H1 (cell line): ENCODE measurements around the gene GTPBP6. TPM values are rescaled to one million over a fixed set of nuclear protein-coding genes. Genes with fewer than 3 reads are reported as not detected.

ENCODE experiments used
- HDAC2 ChIP-seq, 2 experiments: fragments of 300-600 bp in 1 of 2; sonication (generic) in 1 of 2; IDR thresholded peaks; 2 replicates each; pipeline ENCODE4 v1.6.1; 2011 to 2012; ENCODE audit warnings: low read depth in 2 of 2, low read length in 2 of 2, mild to moderate bottlenecking in 2 of 2, moderate library complexity in 2 of 2, borderline replicate concordance in 1 of 2, inconsistent platforms in 1 of 2
- polyA plus RNA-seq, 7 experiments: library from polyadenylated mRNA; depleted of rRNA in 3 of 7; stranded (reverse) in 5 of 7; unstranded in 2 of 7; fragments of >200 nt in 5 of 7; fragments of 200-250 nt in 2 of 7; gene quantifications; 1 replicate in 5 of 7; 2 replicates in 1 of 7; 4 replicates in 1 of 7; pipeline versions ENCODE4 v1.2.1 to v1.2.3, GENCODE V29; 2011 to 2013; ENCODE audit warnings: missing spikeins in 2 of 7, mixed read lengths in 2 of 7
- total RNA-seq: library from RNA; stranded (reverse); fragmentation: NEBNext Ultra II Directional; extraction: Animal tissue kit (Norgen Biotek cat#: 25700); gene quantifications from 2 replicates; pipeline ENCODE4 v1.2.1, GENCODE V29; 2021

GTPBP6 gene
- total and polyA plus RNA-seq, 2 of the 8 experiments (the other 6 are each of a cell fraction or from before 2014, with no cell fraction given) = 33.9 to 57.1 TPM

- peak in 1 of 2 experiments; percentile 71; a peak in 1 of 4 replicates for TF ChIP-seq HDAC2 (IDR thresholded peaks at IDR 0.05; ENCODE audit: borderline replicate concordance in 1 of 2, low read depth in 2 of 2, low read length in 2 of 2)
These were observed 12.7 kb upstream of the GTPBP6 start (continued) for GRCh38 chrX:331151-331824.
